ENCODE results near the gene NDUFV2. TPM values are rescaled to one million over a fixed set of nuclear protein-coding genes. Genes with fewer than 3 reads are reported as not detected.

Gene NDUFV2
- polyA plus RNA-seq, 1 donor (not counting 4 experiments of a cell fraction or from before 2014, with no cell fraction given) = 202 TPM

DNA sequence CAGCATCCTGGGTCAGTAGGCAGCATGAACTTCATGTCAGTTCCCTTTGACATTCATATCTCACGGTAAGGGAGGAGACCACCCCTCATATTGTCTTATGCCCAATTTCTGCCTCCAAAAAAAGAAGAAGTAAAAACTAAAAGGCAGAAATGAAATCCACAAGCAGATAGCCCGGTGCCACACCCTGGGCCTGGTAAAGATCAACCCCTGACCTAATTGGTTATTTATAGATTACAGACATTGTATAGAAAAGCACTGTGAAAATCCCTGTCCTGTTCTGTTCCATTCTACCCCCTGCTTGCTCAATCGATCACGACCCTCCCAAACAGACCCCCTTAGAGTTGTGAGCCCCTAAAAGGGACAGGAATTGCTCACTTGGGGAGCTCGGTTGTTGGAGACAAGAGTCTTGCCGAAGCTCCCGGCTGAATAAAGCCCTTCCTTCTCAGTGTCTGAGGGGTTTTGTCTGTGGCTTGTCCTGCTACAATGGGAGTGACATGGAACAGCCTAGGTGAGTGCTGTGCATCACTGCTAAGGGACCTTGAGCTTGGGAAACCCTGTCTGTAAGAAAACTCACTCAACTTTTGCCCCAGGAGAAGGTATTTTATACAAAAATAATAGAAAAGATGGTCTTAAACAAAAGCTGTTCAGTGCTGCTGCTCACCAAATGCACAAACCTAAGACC is 11.1 kb downstream of the NDUFV2 start:
- Histone ChIP-seq H2AFZ (ENCODE audit: control insufficient read depth, low read length) (no peak overlapping the region), H3K4me2 (ENCODE audit: control insufficient read depth, extremely low read depth, insufficient read depth, low read depth, low read length) (no peak overlapping the region), H3K9ac (ENCODE audit: control insufficient read depth, extremely low read depth, insufficient read depth, low read length) (peak overlapping the region; percentile 12), H3K36me3 (ENCODE audit: control insufficient read depth in 2 of 2, extremely low read depth in 1 of 2, insufficient read depth in 2 of 2, low read length in 2 of 2) (peaks cover 0 to 6% of the 10 kb centered on the region in 2 experiments), H3K79me2 (ENCODE audit: control insufficient read depth, insufficient read depth, low read length) (peaks cover 82% of the 10 kb centered on the region), H3K9me1 (ENCODE audit: control insufficient read depth, extremely low read depth, insufficient read depth, low read length) (no peaks in the 10 kb centered on the region), H3K4me3 (ENCODE audit: control insufficient read depth in 2 of 3, extremely low read depth in 1 of 3, insufficient read depth in 2 of 3, low read depth in 1 of 3, low read length in 3 of 3) (no peak overlapping the region), H3K27me3 (ENCODE audit: control insufficient read depth, extremely low read depth, insufficient read depth, low read length) (no peaks in the 10 kb centered on the region), H4K20me1 (ENCODE audit: control insufficient read depth, extremely low read depth, insufficient read depth, low read length) (no peaks in the 10 kb centered on the region), H3K9me3 (ENCODE audit: control insufficient read depth, low read depth, low read length) (no peaks in the 10 kb centered on the region), H3K27ac (ENCODE audit: control insufficient read depth, insufficient read depth, low read length) (peak overlapping the region; percentile 11), H3K4me1 (ENCODE audit: control insufficient read depth, extremely low read depth, insufficient read depth, low read length) (peaks cover 28% of the 10 kb centered on the region)
- dilution Hi-C loops (cut with MboI; ENCODE audit: extremely low pct_ligation_motif_present, low sequenced_read_pairs) = no loop called here
- TF ChIP-seq EZH2 (IDR thresholded peaks at IDR 0.05; ENCODE audit: low read length) (no peak), CTCF (optimal IDR thresholded peaks at IDR 0.05 in 1 of 3, IDR thresholded peaks at IDR 0.05 in 1 of 3, conservative IDR thresholded peaks at IDR 0.05 in 1 of 3; ENCODE audit: extremely low read depth in 1 of 3, insufficient read depth in 2 of 3, low read length in 3 of 3) (no peak)
- no peak for FAIRE-seq
- DNase-seq (ENCODE audit: low read depth, low spot score) = no peak

GRCh38 chr18:9115984-9116383 is 13.5 kb downstream of the NDUFV2 start:
- dilution Hi-C loops (cut with MboI; ENCODE audit: extremely low pct_ligation_motif_present, low sequenced_read_pairs) = no loop called here
- peaks cover 44% of the 10 kb centered on the region for H3K4me1 ChIP-seq (ENCODE audit: control insufficient read depth, extremely low read depth, insufficient read depth, low read length)

More at GRCh38 chr18:9115984-9116383, 13.5 kb downstream of the NDUFV2 start:
- DNase-seq (ENCODE audit: low read depth, low spot score) (no peak), FAIRE-seq (no peak)
- Histone ChIP-seq H3K27me3 (ENCODE audit: control insufficient read depth, extremely low read depth, insufficient read depth, low read length) (no peaks in the 10 kb centered on the region), H2AFZ (ENCODE audit: control insufficient read depth, low read length) (no peak overlapping the region), H3K9ac (ENCODE audit: control insufficient read depth, extremely low read depth, insufficient read depth, low read length) (no peak overlapping the region), H3K4me2 (ENCODE audit: control insufficient read depth, extremely low read depth, insufficient read depth, low read depth, low read length) (no peak overlapping the region), H3K4me3 (ENCODE audit: control insufficient read depth in 2 of 3, extremely low read depth in 1 of 3, insufficient read depth in 2 of 3, low read depth in 1 of 3, low read length in 3 of 3) (no peak overlapping the region), H3K27ac (ENCODE audit: control insufficient read depth, insufficient read depth, low read length) (peak overlapping the region; percentile 58), H3K36me3 (ENCODE audit: control insufficient read depth in 2 of 2, extremely low read depth in 1 of 2, insufficient read depth in 2 of 2, low read length in 2 of 2) (peaks cover 0 to 9% of the 10 kb centered on the region in 2 experiments), H3K9me1 (ENCODE audit: control insufficient read depth, extremely low read depth, insufficient read depth, low read length) (no peaks in the 10 kb centered on the region), H3K9me3 (ENCODE audit: control insufficient read depth, low read depth, low read length) (no peaks in the 10 kb centered on the region), H4K20me1 (ENCODE audit: control insufficient read depth, extremely low read depth, insufficient read depth, low read length) (no peaks in the 10 kb centered on the region), H3K79me2 (ENCODE audit: control insufficient read depth, insufficient read depth, low read length) (peaks cover 72% of the 10 kb centered on the region)
- TF ChIP-seq EZH2 (IDR thresholded peaks at IDR 0.05; ENCODE audit: low read length) (no peak), CTCF (optimal IDR thresholded peaks at IDR 0.05 in 1 of 3, IDR thresholded peaks at IDR 0.05 in 1 of 3, conservative IDR thresholded peaks at IDR 0.05 in 1 of 3; ENCODE audit: extremely low read depth in 1 of 3, insufficient read depth in 2 of 3, low read length in 3 of 3) (no peak)

Data from keratinocyte (primary cell).